Measurements from ENCODE around the gene STARD9. TPM values are rescaled to one million over a fixed set of nuclear protein-coding genes. Genes with fewer than 3 reads are reported as not detected.

STARD9 gene
- total and polyA plus RNA-seq, 8 donors, result 9.4 to 22.6 (median 18.8) TPM

DNA sequence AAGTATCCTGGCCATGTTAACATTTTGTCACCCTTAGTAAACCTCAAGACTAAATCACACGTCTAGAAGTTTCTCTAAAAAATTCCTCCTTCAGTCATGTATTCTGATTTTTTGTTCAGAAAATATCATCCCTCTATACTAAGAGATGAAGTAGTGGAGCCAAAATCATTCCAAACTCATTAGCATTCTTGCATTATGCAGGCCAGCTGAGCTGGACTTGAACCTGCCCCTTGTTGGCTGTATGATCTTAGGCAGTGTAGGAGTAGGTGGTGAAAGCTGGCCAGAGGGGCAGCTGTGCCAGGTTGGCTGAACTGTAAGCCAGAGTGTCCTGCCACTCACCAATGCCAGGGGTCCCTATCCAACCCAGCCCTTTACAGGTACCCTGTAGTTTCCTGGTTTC is 92.4 kb downstream of the STARD9 start:
- no peaks in the 10 kb centered on the region for H3K9me3 ChIP-seq
- H3K27ac ChIP-seq, result no peak overlapping the region
- TF ChIP-seq, protein P1, sequence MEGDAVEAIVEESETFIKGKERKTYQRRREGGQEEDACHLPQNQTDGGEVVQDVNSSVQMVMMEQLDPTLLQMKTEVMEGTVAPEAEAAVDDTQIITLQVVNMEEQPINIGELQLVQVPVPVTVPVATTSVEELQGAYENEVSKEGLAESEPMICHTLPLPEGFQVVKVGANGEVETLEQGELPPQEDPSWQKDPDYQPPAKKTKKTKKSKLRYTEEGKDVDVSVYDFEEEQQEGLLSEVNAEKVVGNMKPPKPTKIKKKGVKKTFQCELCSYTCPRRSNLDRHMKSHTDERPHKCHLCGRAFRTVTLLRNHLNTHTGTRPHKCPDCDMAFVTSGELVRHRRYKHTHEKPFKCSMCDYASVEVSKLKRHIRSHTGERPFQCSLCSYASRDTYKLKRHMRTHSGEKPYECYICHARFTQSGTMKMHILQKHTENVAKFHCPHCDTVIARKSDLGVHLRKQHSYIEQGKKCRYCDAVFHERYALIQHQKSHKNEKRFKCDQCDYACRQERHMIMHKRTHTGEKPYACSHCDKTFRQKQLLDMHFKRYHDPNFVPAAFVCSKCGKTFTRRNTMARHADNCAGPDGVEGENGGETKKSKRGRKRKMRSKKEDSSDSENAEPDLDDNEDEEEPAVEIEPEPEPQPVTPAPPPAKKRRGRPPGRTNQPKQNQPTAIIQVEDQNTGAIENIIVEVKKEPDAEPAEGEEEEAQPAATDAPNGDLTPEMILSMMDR (IDR thresholded peaks at IDR 0.05), result no peak
- H3K27me3 ChIP-seq, result no peaks in the 10 kb centered on the region
- H3K4me3 ChIP-seq, result no peak overlapping the region
- intact Hi-C loops (cut with DNase I), result no loop called here
- H3K36me3 ChIP-seq, result peaks cover 0 to 24% of the 10 kb centered on the region in 2 donors
- no peaks in the 10 kb centered on the region for H3K4me1 ChIP-seq
- DNase-seq (no peak), ATAC-seq (no peak)

- Histone ChIP-seq H3K27ac (no peak overlapping the region), H3K36me3 (peaks cover 0 to 20% of the 10 kb centered on the region in 2 donors), H3K4me1 (no peaks in the 10 kb centered on the region), H3K27me3 (no peaks in the 10 kb centered on the region), H3K4me3 (no peak overlapping the region), H3K9me3 (no peaks in the 10 kb centered on the region)
- TF ChIP-seq, protein P1 (IDR thresholded peaks at IDR 0.05), result no peak
- no peak for ATAC-seq
- DNase-seq, result no peak
- intact Hi-C loops (cut with DNase I), result no loop called here
Measured at GRCh38 chr15:42670451-42670850, 95.0 kb downstream of the STARD9 start.

- ATAC-seq (no peak), DNase-seq (no peak)
- Histone ChIP-seq H3K4me1 (no peaks in the 10 kb centered on the region), H3K4me3 (no peak overlapping the region), H3K27me3 (no peaks in the 10 kb centered on the region), H3K27ac (no peak overlapping the region), H3K36me3 (peaks cover 0 to 25% of the 10 kb centered on the region in 2 donors), H3K9me3 (no peaks in the 10 kb centered on the region)
- TF ChIP-seq, protein P1 (IDR thresholded peaks at IDR 0.05), result no peak
- intact Hi-C loops (cut with DNase I), result no loop called here
Measured at GRCh38 chr15:42672444-42672843, 97.0 kb downstream of the STARD9 start.

DNA sequence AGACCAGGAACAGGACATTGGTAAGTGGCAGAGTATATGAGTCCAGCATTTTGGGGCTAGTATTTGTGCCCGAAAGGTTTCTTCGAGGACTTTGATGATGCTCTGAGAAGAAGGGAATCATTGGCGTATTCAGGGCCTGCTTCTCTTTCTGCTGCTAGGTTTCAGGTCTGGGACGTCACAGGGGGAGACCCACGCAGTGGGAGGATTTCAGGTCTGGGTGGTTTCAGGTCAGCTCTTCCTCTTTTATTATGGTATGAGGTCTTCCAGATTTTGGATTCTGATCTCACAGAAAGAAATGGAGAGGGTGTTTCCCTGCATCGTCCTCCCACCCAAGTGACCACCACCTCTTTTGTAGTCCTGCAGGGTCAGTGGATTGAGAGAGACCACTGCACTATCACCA is 99.1 kb downstream of the STARD9 start:
- H3K4me3 ChIP-seq, result no peak overlapping the region
- H3K27ac ChIP-seq, result no peak overlapping the region
- no peaks in the 10 kb centered on the region for H3K27me3 ChIP-seq
- intact Hi-C loops (cut with DNase I), result no loop called here
- ATAC-seq (no peak), DNase-seq (no peak)
- H3K4me1 ChIP-seq, result no peaks in the 10 kb centered on the region
- no peaks in the 10 kb centered on the region for H3K9me3 ChIP-seq
- peaks cover 0 to 37% of the 10 kb centered on the region in 2 donors for H3K36me3 ChIP-seq
- TF ChIP-seq, protein P1 (IDR thresholded peaks at IDR 0.05), result no peak

GRCh38 chr15:42675021-42675420 is 99.6 kb downstream of the STARD9 start:
- Histone ChIP-seq H3K9me3 (no peaks in the 10 kb centered on the region), H3K36me3 (peaks cover 0 to 42% of the 10 kb centered on the region in 2 donors), H3K27ac (no peak overlapping the region), H3K27me3 (no peaks in the 10 kb centered on the region), H3K4me3 (no peak overlapping the region), H3K4me1 (no peaks in the 10 kb centered on the region)
- intact Hi-C loops (cut with DNase I), result no loop called here
- DNase-seq (no peak), ATAC-seq (no peak)
- TF ChIP-seq, protein P1 (IDR thresholded peaks at IDR 0.05), result no peak

Measured in left lung (tissue), 10 donors.